ENCODE data around the gene DDB1.
A peak's percentile ranks its signal among the peaks of the same experiment; 100 is the strongest.

The DDB1 gene

DNA sequence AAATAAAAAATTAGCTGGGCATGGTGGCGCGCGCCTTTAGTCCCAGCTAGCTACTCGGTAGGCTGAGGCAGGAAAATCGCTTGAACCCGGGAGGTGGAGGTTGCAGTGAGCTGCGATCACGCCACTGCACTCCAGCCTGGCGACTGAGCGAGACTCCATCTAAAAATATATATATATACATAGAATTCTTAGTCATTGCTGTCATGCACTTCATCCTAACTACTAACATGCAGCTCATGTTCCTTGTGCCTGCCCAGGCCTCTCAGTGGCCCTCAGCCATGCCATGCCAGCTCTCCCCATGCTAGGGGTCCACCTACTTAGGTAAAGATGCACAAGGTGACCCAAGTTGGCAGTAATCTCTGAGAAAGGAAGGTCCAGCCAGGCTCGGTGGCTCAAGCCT lies 25.7 kb upstream of the DDB1 start:
- peaks cover 75% of the 10 kb centered on the region for H3K79me2 ChIP-seq (ENCODE audit: control insufficient read depth, low read length)
- H4K20me1 ChIP-seq (ENCODE audit: control insufficient read depth, insufficient read depth, low read depth, low read length) = no peaks in the 10 kb centered on the region; the same call in 1 of the 2 replicates
- no peaks in the 10 kb centered on the region for H3K9me2 ChIP-seq (replicated peaks; ENCODE audit: control insufficient read depth, low read length)
- H3K36me3 ChIP-seq (ENCODE audit: control insufficient read depth, low read length) = peaks cover 68% of the 10 kb centered on the region
- peak overlapping the region; percentile 98 for H3K27ac ChIP-seq (ENCODE audit: low read depth, low read length)
- peak overlapping the region; percentile 98 for H3K4me2 ChIP-seq (ENCODE audit: low read length)
- H3K27me3 ChIP-seq (ENCODE audit: control insufficient read depth, low read length) = no peaks in the 10 kb centered on the region
- TF ChIP-seq, protein P1, sequence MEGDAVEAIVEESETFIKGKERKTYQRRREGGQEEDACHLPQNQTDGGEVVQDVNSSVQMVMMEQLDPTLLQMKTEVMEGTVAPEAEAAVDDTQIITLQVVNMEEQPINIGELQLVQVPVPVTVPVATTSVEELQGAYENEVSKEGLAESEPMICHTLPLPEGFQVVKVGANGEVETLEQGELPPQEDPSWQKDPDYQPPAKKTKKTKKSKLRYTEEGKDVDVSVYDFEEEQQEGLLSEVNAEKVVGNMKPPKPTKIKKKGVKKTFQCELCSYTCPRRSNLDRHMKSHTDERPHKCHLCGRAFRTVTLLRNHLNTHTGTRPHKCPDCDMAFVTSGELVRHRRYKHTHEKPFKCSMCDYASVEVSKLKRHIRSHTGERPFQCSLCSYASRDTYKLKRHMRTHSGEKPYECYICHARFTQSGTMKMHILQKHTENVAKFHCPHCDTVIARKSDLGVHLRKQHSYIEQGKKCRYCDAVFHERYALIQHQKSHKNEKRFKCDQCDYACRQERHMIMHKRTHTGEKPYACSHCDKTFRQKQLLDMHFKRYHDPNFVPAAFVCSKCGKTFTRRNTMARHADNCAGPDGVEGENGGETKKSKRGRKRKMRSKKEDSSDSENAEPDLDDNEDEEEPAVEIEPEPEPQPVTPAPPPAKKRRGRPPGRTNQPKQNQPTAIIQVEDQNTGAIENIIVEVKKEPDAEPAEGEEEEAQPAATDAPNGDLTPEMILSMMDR (IDR thresholded peaks at IDR 0.05; ENCODE audit: low read depth, low read length, poor library complexity, severe bottlenecking) = no peak
- no peak for TF ChIP-seq EZH2phosphoT487 (IDR thresholded peaks at IDR 0.05; ENCODE audit: borderline replicate concordance, low read length)
- H3F3A ChIP-seq (ENCODE audit: control insufficient read depth, insufficient read depth) = peaks cover 42% of the 10 kb centered on the region
- no peaks in the 10 kb centered on the region for H3K9me3 ChIP-seq (ENCODE audit: control insufficient read depth, insufficient read depth, low read length)
- peak overlapping the region; percentile 99 for H3K4me3 ChIP-seq (ENCODE audit: low read length)
- peaks cover 75% of the 10 kb centered on the region for H3K4me1 ChIP-seq (ENCODE audit: control insufficient read depth, low read length)

DNA sequence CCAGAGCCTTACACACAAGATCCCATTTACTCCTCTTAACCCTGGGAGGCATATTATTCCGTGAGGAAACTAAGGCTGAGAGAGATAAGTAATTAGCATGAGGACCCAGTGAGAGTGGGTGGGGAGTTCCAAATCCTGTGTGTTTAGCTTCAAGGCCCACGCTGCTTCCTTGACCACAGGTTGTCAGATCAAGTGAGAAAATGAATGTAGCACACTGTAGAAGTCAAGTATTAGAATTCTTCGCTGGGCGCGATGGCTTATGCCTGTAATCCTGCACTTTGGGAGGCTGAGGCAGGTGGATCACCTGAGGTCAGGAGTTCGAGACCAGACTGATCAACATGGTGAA lies 25.0 kb upstream of the DDB1 start:
- H3K4me3 ChIP-seq (ENCODE audit: low read length) = peak overlapping the region; percentile 99
- peak overlapping the region; percentile 98 for H3K4me2 ChIP-seq (ENCODE audit: low read length)
- H3K79me2 ChIP-seq (ENCODE audit: control insufficient read depth, low read length) = peaks cover 75% of the 10 kb centered on the region
- no peak for TF ChIP-seq EZH2phosphoT487 (IDR thresholded peaks at IDR 0.05; ENCODE audit: borderline replicate concordance, low read length)
- TF ChIP-seq, protein P1 (IDR thresholded peaks at IDR 0.05; ENCODE audit: low read depth, low read length, poor library complexity, severe bottlenecking) = no peak
- H3K36me3 ChIP-seq (ENCODE audit: control insufficient read depth, low read length) = peaks cover 69% of the 10 kb centered on the region
- no peaks in the 10 kb centered on the region for H3K9me3 ChIP-seq (ENCODE audit: control insufficient read depth, insufficient read depth, low read length)
- H3K4me1 ChIP-seq (ENCODE audit: control insufficient read depth, low read length) = peaks cover 74% of the 10 kb centered on the region
- no peaks in the 10 kb centered on the region for H3K27me3 ChIP-seq (ENCODE audit: control insufficient read depth, low read length)
- peak overlapping the region; percentile 98 for H3K27ac ChIP-seq (ENCODE audit: low read depth, low read length)
- H4K20me1 ChIP-seq (ENCODE audit: control insufficient read depth, insufficient read depth, low read depth, low read length) = no peaks in the 10 kb centered on the region
- H3F3A ChIP-seq (ENCODE audit: control insufficient read depth, insufficient read depth) = peaks cover 42% of the 10 kb centered on the region
- no peaks in the 10 kb centered on the region for H3K9me2 ChIP-seq (replicated peaks; ENCODE audit: control insufficient read depth, low read length)

DNA sequence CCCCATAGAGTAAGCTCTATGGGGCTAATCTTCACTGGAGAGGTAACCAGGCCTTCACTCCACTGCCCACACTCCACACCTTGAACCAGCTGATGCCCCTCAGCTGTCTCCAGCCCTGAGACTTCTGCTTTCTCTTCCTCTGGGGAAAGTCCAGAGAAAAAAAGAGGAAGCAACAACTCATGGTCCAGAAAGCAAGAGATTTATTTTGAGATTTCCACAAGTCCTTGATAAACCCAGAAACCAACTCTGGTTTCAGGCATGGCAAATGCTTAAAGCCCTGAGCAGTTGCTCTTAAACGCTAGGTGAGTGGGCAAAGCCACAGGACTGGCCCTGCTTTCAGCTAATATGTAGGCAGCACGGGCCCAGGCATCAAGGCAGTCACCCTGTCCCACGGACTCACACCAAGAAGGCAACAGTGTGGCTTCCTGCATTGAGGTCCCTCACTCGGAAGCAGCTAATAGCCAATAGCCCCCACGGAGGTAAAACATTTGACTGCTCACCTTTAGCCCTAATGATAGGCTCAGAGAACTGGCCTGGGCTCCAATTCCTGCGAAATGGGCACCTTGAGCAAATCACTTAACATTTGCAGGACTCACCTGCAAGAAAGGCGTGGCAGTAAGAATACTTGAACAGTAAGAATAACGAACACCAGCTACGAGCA lies 24.5 kb upstream of the DDB1 start:
- TF ChIP-seq, protein P1 (IDR thresholded peaks at IDR 0.05; ENCODE audit: low read depth, low read length, poor library complexity, severe bottlenecking) = no peak
- no peak for TF ChIP-seq EZH2phosphoT487 (IDR thresholded peaks at IDR 0.05; ENCODE audit: borderline replicate concordance, low read length)
- peak overlapping the region; percentile 98 for H3K27ac ChIP-seq (ENCODE audit: low read depth, low read length)

More for the DNA sequence above, 24.5 kb upstream of the DDB1 start:
- peak overlapping the region; percentile 99 for H3K4me3 ChIP-seq (ENCODE audit: low read length)
- no peaks in the 10 kb centered on the region for H3K9me2 ChIP-seq (replicated peaks; ENCODE audit: control insufficient read depth, low read length)
- H3K27me3 ChIP-seq (ENCODE audit: control insufficient read depth, low read length) = no peaks in the 10 kb centered on the region
- H3F3A ChIP-seq (ENCODE audit: control insufficient read depth, insufficient read depth) = peaks cover 42% of the 10 kb centered on the region
- H4K20me1 ChIP-seq (ENCODE audit: control insufficient read depth, insufficient read depth, low read depth, low read length) = no peaks in the 10 kb centered on the region
- H3K4me2 ChIP-seq (ENCODE audit: low read length) = peak overlapping the region; percentile 98
- peaks cover 70% of the 10 kb centered on the region for H3K36me3 ChIP-seq (ENCODE audit: control insufficient read depth, low read length)
- no peaks in the 10 kb centered on the region for H3K9me3 ChIP-seq (ENCODE audit: control insufficient read depth, insufficient read depth, low read length)
- peaks cover 74% of the 10 kb centered on the region for H3K4me1 ChIP-seq (ENCODE audit: control insufficient read depth, low read length)
- peaks cover 74% of the 10 kb centered on the region for H3K79me2 ChIP-seq (ENCODE audit: control insufficient read depth, low read length)
